SW480 (cell line): Measurements from ENCODE around the gene HS3ST1.
A peak's percentile ranks its signal among the peaks of the same experiment; 100 is the strongest.
"Not testable (repeated sequence)": the region's sequence is repeated elsewhere in the genome, so short reads cannot be mapped to it uniquely, and the experiment has no call there.

Experiments used
- DNase-seq: peaks from one replicate; pipeline ENCODE4 v3.0.0-alpha.2; 2016; ENCODE audit warnings: low spot score

HS3ST1 gene

GRCh38 chr4:11399461-11399971, 29.2 kb downstream of the HS3ST1 start:
- no peak for DNase-seq

GRCh38 chr4:11397819-11398610, 30.7 kb downstream of the HS3ST1 start:
- DNase-seq = no peak

- DNase-seq = peak; percentile 13
These were observed 31.5 kb downstream of the HS3ST1 start for GRCh38 chr4:11397146-11397545.

- no peak for DNase-seq
These were observed 35.1 kb downstream of the HS3ST1 start for GRCh38 chr4:11393551-11393950.

GRCh38 chr4:11384072-11384471, 44.6 kb downstream of the HS3ST1 start:
- DNase-seq = not testable (repeated sequence)

- DNase-seq = no peak
These were observed 52.1 kb downstream of the HS3ST1 start for GRCh38 chr4:11376571-11376970.

- no peak for DNase-seq
These were observed 52.5 kb downstream of the HS3ST1 start for GRCh38 chr4:11376146-11376545.

GRCh38 chr4:11368701-11369115, 60.0 kb downstream of the HS3ST1 start:
- no peak for DNase-seq

GRCh38 chr4:11367371-11367770, 61.3 kb downstream of the HS3ST1 start:
- DNase-seq = no peak

GRCh38 chr4:11366859-11367258, 61.8 kb downstream of the HS3ST1 start:
- DNase-seq = no peak

GRCh38 chr4:11365039-11365438, 63.7 kb downstream of the HS3ST1 start:
- DNase-seq = no peak

- no peak for DNase-seq
These were observed 69.1 kb downstream of the HS3ST1 start for GRCh38 chr4:11359591-11359990.

- DNase-seq = no peak
These were observed 73.5 kb downstream of the HS3ST1 start for GRCh38 chr4:11355226-11355625.

GRCh38 chr4:11354531-11354930, 74.2 kb downstream of the HS3ST1 start:
- DNase-seq = no peak

- DNase-seq = no peak
These were observed 80.1 kb downstream of the HS3ST1 start for GRCh38 chr4:11348449-11349088.

GRCh38 chr4:11344916-11345315, 83.8 kb downstream of the HS3ST1 start:
- no peak for DNase-seq

- no peak for DNase-seq
These were observed 85.2 kb downstream of the HS3ST1 start for GRCh38 chr4:11343536-11343935.
